GM18508 (cell line): Measurements from ENCODE around the gene AIRE.
"Not testable (repeated sequence)": the region's sequence is repeated elsewhere in the genome, so short reads cannot be mapped to it uniquely, and the experiment has no call there.

Source experiments
- ATAC-seq: cut with Tn5 transposase; IDR thresholded peaks from one replicate; pipeline ENCODE4 v1.9.1; 2021; ENCODE audit warnings: moderate number of reproducible peaks; ENCODE audit not compliant: insufficient read depth, unreplicated experiment

Gene AIRE

DNA sequence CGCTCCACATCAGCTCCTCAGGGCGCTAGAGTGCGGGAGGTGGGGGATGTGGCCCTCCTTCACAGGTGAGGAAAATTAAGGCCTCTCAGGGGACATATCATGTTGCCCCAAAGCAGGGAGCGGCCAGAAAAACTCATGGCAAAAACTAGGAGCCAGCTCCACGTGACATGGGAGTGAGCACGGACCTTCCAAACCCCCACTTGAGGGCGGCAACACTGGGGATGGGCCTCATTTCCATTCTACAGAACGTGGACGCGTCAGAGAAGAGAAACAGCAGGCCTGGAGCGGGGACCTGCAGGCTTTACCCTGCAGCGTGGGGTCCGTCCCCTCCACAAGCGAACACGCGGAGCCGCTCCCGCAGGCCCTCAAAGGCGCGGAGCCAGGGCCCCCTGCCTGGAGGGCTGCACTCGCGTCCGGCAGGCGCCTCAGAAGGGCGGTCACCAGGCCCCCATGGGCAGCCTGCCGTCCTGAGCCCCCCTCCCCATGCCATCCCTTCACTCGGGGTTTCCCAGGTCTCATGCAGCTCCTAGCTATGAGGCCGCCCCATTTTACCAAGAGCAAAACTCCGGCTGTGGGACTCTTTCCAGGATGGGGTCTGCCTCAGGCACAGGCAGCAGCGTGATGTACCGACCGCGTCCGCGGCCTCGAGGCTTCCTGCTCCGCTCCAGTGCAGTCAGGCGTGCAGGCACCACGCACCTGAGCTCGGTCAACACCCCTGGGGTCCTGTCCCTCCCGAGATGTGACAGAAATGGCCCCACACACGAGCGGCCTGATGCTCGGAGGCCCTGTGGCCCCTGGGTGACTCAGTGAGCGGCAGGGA, 48.0 kb downstream of the AIRE start:
- ATAC-seq = no peak

DNA sequence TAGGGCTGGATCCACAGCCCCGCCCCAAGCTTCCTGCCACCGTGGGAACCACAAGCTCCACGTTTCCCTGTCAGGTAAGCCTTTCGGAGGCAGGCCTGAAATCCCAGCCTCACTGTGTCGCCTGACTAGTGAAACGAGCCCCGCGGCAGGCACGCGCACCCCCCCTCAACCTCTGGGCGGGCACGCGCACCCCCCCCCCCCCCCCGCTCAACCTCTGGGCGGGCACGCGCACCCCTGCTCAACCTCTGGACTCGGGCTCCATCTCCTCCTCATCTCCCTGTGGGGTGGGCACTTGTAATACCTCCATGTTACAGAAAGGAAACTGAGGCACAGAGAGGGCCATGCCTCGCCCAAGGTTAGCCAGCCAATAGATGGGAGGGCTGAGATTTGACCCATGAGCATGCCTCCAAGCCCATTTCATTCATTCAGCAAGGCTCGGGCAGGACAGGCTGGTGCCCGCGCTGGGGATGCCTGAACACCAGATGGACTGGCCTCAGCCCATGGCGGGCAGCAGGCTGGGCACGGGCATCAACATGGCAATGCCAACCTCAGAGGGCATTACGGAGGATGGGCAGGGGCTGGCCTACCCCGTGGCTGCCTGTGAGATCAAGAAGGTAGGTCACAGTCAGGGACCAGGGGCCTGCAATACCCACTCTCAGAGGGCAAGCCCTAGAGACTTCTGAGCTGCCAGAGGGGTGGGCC, 48.8 kb downstream of the AIRE start:
- ATAC-seq = no peak

DNA sequence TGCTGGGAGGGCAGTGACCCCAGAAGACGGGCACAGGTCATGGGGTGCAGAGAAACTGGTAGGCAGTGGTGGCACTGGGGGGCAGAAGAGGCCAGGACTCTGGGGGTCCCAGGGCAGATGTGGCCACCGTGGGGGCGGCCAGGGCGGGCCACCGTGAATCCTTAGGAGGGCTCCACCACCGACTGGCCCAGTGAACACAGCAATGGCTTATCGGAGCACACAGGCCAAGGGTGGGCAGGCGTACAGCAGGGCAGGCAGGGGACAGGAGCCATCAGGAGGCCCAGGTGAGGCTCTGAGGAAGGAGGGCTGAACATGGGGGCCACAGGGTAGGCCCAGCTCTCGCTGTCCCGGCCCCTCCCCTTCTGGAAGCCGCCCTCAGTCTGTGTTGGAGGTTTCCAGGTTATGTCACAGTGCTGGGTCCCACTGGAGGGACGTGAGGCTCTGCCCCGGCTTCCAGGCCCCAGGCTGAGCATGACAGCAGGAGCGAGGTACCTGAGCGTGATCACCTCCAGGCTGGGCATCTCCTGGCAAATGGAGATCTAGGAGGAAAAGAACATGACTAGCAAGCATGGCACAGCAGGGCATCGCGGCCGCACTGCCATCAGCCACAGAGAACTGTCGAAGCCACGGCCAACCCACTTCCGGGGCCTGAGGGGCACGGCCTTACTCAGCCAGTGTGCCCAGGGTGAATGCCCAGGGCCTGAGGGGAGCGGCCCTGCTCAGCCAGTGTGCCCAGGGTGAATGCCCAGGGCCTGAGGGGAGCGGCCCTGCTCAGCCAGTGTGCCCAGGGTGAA, 49.8 kb downstream of the AIRE start:
- no peak for ATAC-seq

DNA sequence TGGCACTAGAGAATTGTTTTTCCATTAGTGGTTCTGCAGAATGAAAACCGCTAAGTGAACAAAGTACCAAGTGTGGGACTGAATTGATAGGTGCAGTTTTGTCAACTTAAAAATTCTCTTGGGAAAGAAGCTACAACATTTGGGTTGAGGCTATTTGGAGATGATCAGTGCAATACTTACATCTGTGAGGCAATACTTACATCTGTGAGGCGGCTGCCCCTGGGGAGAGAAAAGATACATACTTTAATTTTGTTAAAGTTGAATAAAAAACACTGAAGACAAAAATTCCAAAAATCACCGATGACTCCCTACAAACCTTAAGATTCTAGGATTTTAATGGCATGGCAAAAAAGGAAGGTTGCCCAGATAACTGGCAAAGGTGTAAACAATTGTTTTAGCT, 51.8 kb downstream of the AIRE start:
- no peak for ATAC-seq

DNA sequence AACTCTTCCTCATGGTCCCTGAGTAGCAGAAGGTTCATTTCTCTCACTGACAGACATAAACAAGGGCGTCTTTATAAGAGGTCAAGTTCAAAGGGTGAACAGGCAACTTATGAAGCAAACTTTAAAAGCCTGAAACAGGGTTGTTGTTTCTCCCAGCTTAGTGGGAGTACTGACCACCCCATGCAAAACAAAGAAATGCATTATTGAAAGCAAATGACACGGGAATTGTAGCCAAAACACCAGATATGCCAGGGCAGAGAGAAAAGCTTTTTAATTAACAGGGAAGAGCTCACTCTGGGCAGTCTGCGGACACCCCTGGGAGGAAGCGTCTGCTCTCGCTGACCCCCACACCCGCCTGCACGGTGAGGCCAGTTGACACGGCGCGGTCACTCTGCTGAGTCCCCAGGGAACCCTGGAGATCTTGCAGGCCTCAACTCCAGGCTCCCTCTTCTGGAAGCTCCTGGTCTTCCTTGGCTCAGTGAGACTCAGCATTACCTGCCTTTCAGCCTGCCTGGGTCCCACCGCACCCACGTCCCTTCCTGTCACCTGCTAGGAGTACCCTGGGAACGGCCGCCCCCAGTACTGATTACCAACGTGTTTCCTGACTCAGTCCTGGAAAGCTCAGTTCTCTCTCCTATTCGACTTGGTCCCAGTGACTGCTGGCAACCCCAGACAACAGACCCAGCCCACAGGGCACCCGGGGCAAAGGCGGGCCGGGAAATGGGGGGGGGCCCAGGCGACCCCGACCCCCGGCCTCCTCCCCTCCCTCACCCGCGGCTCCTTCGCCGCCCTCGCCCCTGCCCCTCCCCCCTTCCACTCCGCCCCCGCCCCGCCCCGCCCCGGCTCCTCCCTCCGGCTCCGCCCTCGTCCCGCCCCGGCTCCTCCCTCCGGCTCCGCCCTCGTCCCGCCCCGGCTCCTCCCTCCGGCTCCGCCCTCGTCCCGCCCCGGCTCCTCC, 52.5 kb downstream of the AIRE start:
- ATAC-seq = no peak

DNA sequence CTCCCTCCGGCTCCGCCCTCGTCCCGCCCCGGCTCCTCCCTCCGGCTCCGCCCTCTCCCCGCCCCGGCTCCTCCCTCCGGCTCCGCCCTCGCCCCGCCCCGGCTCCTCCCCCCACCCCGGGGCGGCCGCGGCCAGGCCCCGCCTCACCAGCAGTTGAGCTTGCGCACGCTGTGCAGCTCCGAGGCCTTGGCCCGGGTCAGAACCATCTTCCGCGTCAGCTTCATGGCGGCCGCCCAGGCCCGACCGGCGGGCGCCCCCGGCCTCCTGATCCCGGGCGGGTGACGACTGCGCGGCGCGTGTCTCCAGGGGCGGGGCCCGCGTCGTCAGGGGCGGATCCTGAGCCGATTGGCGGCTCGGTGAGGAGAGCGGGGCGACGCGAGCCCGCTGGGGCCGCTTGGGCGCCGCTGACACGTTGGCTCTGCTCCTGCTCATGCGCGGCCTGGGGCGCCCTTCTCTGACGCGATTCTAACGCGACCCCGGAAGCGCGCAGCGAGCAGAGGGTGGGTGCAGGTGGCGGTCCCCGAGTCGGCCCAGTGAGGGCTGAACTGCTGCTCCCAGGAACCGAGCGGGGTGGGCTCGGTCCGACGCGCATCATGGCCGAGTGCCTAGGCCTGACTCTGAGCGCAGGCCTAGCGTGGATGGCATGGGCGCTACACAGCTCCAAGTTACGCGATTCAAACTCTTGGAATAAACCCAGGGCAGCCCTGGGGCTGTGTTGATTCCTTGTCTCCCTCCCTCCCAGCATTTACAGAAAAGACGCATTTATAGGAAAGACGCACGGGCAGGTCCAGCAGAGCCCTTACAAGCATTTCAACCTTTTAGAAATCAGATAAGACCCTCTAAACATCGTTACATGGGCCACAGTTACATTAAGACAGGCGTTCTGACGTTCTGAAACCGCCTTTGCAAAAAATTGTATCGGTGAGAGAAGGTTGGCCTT, 53.6 kb downstream of the AIRE start, which contains the start of gene CFAP410:
Gene CFAP410, minus strand, starts transcription at position 420 of the 940 bp plus-strand sequence. Its CDS starts 196 bp downstream, at position 224.
- ATAC-seq = peak; percentile 52

DNA sequence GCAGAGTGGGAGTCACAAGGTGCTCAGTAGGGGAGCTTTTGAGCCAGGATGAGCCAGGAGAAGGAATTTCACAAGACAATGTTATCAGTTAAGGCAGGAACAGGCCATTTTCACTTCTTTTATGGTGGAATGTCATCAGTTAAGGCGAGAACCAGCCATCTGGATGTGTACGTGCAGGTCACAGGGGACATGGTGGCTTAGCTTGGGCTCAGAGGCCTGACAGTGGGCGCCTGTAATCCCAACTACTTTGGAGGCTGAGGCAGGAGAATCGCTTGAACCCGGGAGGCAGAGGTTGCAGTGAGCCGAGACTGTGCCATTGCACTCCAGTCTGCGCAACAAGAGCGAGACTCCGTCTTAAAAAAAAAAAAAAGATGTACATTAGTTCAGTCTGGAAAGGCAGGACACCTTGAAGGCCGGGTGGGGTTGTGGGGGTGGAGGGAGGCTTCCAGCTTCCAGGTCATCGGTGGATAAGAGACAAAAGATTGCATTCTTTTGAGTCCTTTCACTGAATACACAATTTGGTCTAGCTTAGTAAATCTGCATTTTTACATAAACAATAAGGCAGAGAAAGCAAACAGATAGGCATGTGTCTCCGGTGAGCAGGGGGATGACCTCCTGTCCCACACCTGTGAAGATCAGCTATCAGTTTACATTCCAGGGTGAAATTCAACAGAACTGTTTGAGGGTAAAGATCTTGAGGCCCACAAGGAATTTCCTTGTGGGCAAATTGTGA, 56.2 kb downstream of the AIRE start:
- ATAC-seq = not testable (repeated sequence)

DNA sequence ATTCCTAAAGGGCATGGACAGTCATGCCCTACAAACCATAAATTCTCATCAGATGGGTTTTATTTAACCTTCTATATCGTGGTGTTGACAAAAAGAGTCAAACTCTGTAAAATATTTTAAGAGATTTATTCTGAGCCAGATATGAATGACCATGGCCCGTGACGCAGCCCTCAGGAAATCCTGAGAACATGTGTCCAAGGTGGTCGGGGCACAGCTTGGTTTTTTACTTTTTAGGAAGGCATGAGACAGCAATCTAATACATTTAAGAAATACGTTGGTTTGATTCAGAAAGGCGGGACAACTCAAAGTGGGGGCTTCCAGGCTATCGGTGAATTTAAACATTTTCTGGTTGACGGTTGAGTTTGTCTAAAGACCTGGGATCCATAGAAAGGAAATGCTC, 57.3 kb downstream of the AIRE start:
- ATAC-seq = not testable (repeated sequence)

DNA sequence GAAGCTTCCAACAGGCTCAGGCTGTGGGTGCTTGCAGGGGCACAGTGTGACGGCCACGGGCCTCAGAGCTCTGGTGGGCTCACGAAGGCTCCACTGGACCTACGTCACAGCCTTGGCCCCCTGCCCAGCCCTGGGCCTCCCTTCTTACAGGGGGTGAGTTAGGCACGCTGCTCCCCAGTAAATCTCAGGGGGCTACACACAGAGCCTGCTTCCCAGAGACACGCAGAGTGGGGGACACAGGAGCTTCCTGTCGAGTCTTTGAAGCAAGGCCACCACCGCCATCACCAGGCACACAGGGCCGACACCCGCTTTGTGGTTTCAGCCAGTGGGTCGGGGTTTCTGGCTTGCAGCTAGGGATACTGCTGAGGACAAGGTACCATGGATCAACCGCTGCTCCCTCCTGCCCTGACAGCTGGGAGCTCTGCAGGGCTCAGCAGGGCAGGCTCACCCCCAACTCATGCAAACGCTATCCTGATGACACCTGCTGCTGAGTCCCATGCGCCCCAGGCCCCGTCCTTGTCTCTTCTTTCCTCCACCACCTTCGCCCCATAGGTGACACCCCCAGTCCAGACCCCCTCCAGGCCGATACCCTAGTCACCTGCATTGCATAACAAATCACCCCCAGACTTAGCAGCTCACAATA, 59.0 kb downstream of the AIRE start:
- ATAC-seq = no peak

DNA sequence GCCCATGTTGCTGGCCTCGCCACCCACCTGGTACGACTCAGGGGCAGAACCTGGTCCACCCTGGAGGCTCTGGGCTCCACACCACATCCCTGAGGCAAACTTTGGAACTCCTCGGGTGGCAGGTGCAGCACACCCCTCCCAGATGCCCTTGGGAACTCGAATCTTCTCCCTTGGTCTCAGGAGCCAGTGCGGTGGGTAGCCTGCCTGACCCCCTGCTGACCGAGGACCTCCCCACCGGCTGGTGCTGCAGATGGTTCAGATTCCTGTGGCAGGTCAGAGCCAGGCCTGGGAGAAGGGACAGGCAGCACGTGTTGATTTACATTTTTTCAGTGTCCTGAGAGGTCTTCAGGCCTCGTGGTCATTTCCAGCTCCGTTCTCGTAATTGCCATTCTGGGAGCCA, 59.8 kb downstream of the AIRE start:
- no peak for ATAC-seq

DNA sequence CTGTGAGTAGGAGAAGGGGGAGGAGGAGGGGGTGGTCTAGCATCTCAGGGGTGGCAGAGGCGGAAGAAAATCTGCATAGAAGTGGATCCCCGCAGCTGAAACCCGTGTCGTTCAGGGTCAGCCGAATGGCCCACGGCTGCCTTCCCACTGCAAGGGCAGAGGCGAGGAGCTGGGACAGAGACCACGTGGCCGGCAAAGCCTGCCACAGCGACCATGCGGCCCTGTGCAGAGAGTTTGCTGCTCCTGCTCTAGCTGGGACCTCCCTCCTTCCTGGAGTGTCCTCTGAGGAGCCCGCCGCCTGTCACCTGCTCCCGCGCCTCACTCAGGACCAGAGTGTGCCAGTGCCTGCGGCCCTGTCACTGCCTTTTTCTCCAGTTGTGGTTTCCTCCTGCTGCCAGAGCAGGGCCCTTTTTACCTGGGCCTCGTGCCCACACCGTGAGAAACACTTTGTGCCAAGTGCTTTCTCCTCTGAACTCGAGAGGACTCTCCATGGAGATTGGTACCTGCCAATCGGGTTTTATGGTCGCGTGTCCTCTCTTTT, 62.3 kb downstream of the AIRE start:
- no peak for ATAC-seq
